Measurements from ENCODE around the gene NMNAT3. TPM values are rescaled to one million over a fixed set of nuclear protein-coding genes. Genes with fewer than 3 reads are reported as not detected.
A peak's percentile ranks its signal among the peaks of the same experiment; 100 is the strongest.

Gene NMNAT3
- total and polyA plus RNA-seq, 4 donors: 8.0 to 12.1 (median 10.0) TPM

DNA sequence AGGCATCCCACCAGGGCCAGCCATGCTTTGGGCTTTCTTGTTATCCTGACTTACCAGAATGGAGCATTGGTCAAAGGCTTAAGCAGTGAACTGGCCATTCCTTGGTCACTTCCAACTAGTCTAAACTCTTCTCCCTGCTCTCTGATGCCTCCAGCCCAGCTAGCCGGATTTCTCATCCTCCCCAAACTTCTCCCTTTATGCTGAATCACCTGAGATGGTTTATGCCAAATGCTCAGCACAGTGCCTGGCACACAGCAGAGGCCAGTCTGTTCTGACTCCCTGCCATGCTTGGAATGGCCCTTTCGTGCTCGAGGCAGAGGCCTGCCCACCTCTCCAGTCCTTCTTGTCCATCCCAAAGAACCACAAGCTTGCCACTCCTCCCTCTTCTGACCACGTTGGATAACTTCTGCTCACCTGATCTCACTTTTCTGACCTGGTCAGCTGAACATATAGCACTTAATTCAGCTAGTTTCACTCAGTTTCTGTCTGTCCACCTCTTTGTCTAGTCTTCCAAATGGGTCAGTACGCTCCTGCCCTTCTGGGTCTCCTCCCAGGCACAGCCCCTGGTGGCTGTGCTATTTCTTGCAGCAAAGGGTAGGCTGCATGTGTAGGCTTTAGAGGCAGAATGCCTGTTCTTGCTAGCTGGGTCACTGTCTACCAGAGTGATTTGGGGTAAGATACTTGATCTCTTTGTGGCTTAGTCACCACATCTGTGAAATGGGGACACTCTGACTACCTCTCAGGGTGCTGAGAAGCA is 136.1 kb downstream of the NMNAT3 start:
- no peaks in the 10 kb centered on the region for H3K9me3 ChIP-seq (ENCODE audit: control insufficient read depth, insufficient read depth, low read length)
- H3K36me3 ChIP-seq (ENCODE audit: control insufficient read depth, insufficient read depth, low read length): no peaks in the 10 kb centered on the region
- peak overlapping the region; percentile 93 for H3K27ac ChIP-seq (ENCODE audit: low read depth, low read length)
- H3K4me1 ChIP-seq (ENCODE audit: control insufficient read depth, insufficient read depth, low read length): peaks cover 42% of the 10 kb centered on the region
- 89% methylated on average over 5 of the region's 5 CpGs for WGBS (ENCODE audit: insufficient coverage)
- H3K4me3 ChIP-seq (ENCODE audit: low read depth, low read length): no peak overlapping the region
- H3K27me3 ChIP-seq (ENCODE audit: control insufficient read depth, insufficient read depth, low read length): no peaks in the 10 kb centered on the region
- no peak for DNase-seq (ENCODE audit: low read depth in 4 of 6, low spot score in 6 of 6)

DNA sequence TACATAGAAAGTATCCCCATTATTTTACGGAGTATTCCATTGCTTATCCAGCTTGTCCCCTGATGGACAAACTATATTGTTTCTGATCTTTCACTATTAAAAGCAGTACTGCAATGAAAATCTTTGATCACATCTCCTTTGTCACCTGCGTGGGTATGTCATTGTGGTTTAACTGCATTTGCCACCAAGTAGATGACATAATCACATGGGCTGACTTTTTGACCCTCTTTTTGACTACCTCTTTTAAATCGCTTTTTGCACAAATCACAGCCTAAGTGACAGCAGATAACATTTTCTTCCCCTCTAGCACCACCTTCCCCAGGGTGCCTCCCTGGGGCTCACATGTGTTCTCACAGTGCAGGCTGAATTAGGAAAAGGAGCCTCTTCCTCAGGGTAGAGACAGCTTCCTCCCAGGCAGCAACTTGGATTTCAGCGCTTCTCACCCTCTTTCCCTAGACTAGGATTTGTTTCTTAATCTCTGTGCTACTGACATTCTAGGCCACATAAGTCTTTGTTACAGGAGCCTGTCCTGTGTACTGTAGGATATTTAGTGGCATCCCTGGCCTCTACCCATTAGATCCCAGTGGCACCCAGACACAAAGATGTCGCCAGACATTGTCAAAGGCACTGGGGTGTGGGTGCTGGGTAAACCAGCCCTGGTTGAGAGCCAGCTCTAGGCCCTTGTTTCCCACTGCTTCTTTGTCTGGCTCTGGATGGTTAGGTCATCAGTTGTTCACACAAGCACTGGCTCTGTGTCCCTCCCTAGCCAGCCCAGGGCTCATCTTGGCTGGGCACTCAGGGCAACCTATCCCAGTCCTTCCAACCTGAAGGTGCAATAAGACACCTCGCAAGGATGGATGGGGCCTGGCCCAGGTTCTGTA is 136.9 kb downstream of the NMNAT3 start:
- Histone ChIP-seq H3K9me3 (ENCODE audit: control insufficient read depth, insufficient read depth, low read length) (no peaks in the 10 kb centered on the region), H3K36me3 (ENCODE audit: control insufficient read depth, insufficient read depth, low read length) (peaks cover 4% of the 10 kb centered on the region), H3K4me1 (ENCODE audit: control insufficient read depth, insufficient read depth, low read length) (peaks cover 51% of the 10 kb centered on the region), H3K27me3 (ENCODE audit: control insufficient read depth, insufficient read depth, low read length) (no peaks in the 10 kb centered on the region), H3K4me3 (ENCODE audit: low read depth, low read length) (peak overlapping the region; percentile 72), H3K27ac (ENCODE audit: low read depth, low read length) (peak overlapping the region; percentile 93)
- DNase-seq (ENCODE audit: low read depth in 4 of 6, low spot score in 6 of 6): peak in 1 of 6 donors; percentile 55
- WGBS (ENCODE audit: insufficient coverage): 72% methylated on average over 5 of the region's 6 CpGs

DNA sequence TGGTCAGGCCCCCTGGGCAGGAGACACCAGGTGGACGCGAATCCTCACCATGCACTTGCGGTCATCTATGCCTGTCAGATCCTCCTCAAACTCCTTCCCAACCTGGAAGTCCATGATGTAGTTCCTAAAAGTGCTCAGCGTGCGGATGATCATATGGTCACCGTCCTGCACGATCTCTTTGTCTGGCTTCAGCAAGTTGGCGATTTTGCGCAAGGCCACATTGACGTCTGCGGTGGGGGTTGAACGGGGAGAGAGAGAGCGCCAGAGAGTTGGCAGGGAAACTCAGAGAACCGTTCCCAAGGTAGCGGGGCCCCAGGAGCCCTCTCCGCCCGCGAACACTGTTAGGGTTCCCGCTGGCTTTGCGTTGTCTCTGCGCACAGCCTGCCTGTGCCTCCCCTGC is 139.0 kb downstream of the NMNAT3 start:
- H3K4me3 ChIP-seq (ENCODE audit: low read depth, low read length): peak overlapping the region; percentile 72
- H3K4me1 ChIP-seq (ENCODE audit: control insufficient read depth, insufficient read depth, low read length): peaks cover 72% of the 10 kb centered on the region
- no peaks in the 10 kb centered on the region for H3K27me3 ChIP-seq (ENCODE audit: control insufficient read depth, insufficient read depth, low read length)
- peak in 2 of 6 donors; percentile 69 to 79 for DNase-seq (ENCODE audit: low read depth in 4 of 6, low spot score in 6 of 6)
- H3K9me3 ChIP-seq (ENCODE audit: control insufficient read depth, insufficient read depth, low read length): no peaks in the 10 kb centered on the region
- H3K36me3 ChIP-seq (ENCODE audit: control insufficient read depth, insufficient read depth, low read length): peaks cover 5% of the 10 kb centered on the region
- H3K27ac ChIP-seq (ENCODE audit: low read depth, low read length): peak overlapping the region; percentile 93
- WGBS (ENCODE audit: insufficient coverage): 15% methylated on average over 21 of the region's 21 CpGs

DNA sequence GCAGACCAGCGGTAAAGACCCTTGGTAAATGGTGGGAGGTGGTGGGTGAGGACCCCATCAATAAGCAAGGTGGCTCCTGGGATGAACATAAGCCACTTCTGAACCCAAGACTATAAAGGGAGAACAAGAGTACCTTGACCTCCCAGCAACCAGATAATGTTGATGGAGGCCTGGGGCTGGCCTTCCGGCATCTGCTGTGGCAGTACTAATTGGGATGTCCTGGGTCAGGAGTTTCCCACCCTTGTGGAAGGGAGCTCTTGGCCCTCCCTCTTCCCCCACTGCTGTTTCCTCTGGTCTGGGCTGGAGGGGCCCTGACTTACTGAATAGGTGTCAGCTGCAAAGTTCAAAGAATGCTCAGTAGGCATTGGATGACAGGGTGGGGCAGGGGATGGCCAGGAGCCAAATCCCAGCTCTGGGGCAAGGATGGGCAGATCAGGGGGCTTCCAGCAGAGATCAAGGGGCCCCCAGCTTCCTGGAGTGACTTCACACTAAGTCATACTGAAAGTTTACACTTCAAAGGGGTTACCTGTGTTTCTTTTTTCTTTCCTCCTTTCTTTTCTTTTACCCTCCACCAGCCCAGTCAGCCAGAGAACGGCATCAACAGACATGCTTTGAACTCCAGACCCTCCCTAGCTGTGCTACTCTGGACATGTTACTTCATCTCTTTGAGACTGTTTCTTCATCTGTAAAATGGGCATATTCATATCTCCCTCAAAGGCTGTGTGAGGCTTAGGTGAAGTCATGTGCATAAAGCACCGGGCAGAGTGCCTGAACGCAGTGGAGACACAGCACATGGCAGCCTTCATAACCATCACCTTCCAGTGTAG is 139.8 kb downstream of the NMNAT3 start:
- Histone ChIP-seq H3K9me3 (ENCODE audit: control insufficient read depth, insufficient read depth, low read length) (no peaks in the 10 kb centered on the region), H3K27ac (ENCODE audit: low read depth, low read length) (peak overlapping the region; percentile 93), H3K4me1 (ENCODE audit: control insufficient read depth, insufficient read depth, low read length) (peaks cover 78% of the 10 kb centered on the region), H3K4me3 (ENCODE audit: low read depth, low read length) (peak overlapping the region; percentile 72), H3K27me3 (ENCODE audit: control insufficient read depth, insufficient read depth, low read length) (no peaks in the 10 kb centered on the region), H3K36me3 (ENCODE audit: control insufficient read depth, insufficient read depth, low read length) (peaks cover 5% of the 10 kb centered on the region)
- DNase-seq (ENCODE audit: low read depth in 4 of 6, low spot score in 6 of 6): peak in 1 of 6 donors; percentile 38
- WGBS (ENCODE audit: insufficient coverage): 82% methylated on average over 2 of the region's 5 CpGs

DNA sequence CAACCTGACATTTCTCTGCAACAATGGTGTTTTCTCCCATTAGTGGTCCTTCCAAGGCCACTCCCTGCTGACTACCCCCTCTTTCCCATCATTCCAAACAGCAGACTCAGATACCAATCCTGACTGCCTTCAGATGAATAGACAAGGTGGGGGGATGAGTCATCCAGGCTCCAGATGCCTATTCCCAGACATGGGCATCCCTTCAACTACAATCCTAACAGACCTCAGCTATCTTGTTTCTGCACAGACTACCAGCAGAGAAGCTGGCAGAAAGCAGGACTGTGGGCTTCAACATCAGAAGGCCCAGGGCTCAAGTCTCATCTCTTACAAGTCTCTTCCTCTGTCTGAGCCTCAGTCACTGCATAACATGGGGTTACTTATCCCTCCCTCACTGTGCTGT is 140.4 kb downstream of the NMNAT3 start:
- H3K9me3 ChIP-seq (ENCODE audit: control insufficient read depth, insufficient read depth, low read length): no peaks in the 10 kb centered on the region
- H3K4me1 ChIP-seq (ENCODE audit: control insufficient read depth, insufficient read depth, low read length): peaks cover 83% of the 10 kb centered on the region
- no peak overlapping the region for H3K4me3 ChIP-seq (ENCODE audit: low read depth, low read length)
- peak in 1 of 6 donors; percentile 39 for DNase-seq (ENCODE audit: low read depth in 4 of 6, low spot score in 6 of 6)
- no peaks in the 10 kb centered on the region for H3K27me3 ChIP-seq (ENCODE audit: control insufficient read depth, insufficient read depth, low read length)
- peak overlapping the region; percentile 93 for H3K27ac ChIP-seq (ENCODE audit: low read depth, low read length)
- H3K36me3 ChIP-seq (ENCODE audit: control insufficient read depth, insufficient read depth, low read length): peaks cover 5% of the 10 kb centered on the region

DNA sequence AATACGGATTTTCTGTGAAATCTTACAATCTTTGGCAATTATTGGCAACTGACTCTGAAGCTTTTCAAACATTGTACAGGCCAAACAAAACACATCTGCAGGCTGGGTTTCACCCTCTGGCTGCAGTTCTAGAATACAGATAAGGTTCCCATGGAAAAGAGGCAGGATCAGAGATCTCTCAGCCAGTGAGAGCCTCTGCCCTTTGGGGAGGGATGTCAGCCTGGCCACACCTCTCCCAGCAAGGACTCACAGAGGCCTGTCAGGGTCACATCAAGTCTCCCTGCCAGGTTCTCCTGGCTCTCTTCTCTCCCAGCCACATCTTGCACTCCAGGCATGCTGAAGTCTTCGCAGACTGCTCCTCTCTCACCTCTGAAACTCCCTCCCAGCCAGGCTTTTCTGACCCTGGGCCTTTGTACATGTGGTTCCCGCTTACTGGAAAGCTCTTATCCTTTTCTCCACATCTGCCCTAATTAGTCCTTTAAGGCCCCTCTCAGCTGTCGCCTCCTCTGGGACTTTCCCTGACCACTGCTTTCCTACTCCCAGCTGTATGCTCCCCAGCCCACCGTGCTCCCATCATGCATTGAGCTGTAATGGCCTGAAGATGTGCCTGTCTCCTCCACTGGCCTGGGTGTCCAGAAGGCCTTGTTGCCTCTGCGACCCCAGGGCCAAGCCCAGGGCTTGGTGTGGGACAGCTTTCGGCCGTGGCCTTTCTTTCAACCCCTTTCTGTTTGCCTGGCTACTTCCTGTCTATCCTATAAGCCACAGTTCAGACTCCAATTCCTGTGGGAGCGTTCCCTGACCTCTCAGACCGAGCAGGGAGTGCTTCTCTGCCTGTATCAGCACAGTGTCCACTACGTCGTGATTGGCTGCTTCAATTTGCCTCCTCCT is 142.5 kb downstream of the NMNAT3 start:
- H3K27ac ChIP-seq (ENCODE audit: low read depth, low read length): peak overlapping the region; percentile 93
- peaks cover 80% of the 10 kb centered on the region for H3K4me1 ChIP-seq (ENCODE audit: control insufficient read depth, insufficient read depth, low read length)
- H3K4me3 ChIP-seq (ENCODE audit: low read depth, low read length): no peak overlapping the region

DNA sequence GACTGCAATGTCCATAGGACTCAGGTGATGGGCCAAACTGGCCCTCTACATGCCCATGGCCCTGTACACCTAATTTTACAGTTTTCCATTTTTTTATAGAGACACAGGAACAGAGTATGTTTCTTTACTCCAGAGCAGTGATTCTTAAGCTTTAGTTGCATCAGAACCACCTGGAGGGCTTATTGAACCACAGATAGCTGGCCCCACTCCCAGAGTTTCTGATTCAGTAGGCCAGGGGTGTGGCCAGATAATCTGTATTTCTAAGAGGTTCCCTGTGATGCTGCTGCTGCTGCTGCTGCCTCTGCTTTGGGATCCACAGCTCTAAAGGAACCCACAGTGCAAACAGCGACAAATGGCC is 143.3 kb downstream of the NMNAT3 start:
- H3K9me3 ChIP-seq (ENCODE audit: control insufficient read depth, insufficient read depth, low read length): no peaks in the 10 kb centered on the region
- WGBS (ENCODE audit: insufficient coverage): 22% methylated on average over 1 of the region's 1 CpG
- no peaks in the 10 kb centered on the region for H3K27me3 ChIP-seq (ENCODE audit: control insufficient read depth, insufficient read depth, low read length)
- peaks cover 72% of the 10 kb centered on the region for H3K4me1 ChIP-seq (ENCODE audit: control insufficient read depth, insufficient read depth, low read length)
- DNase-seq (ENCODE audit: low read depth in 4 of 6, low spot score in 6 of 6): peak in 2 of 6 donors; percentile 76 to 83
- peaks cover 5% of the 10 kb centered on the region for H3K36me3 ChIP-seq (ENCODE audit: control insufficient read depth, insufficient read depth, low read length)
- H3K4me3 ChIP-seq (ENCODE audit: low read depth, low read length): no peak overlapping the region
- H3K27ac ChIP-seq (ENCODE audit: low read depth, low read length): peak overlapping the region; percentile 93

More for the DNA sequence above, 142.5 kb downstream of the NMNAT3 start:
- Histone ChIP-seq H3K27me3 (ENCODE audit: control insufficient read depth, insufficient read depth, low read length) (no peaks in the 10 kb centered on the region), H3K36me3 (ENCODE audit: control insufficient read depth, insufficient read depth, low read length) (peaks cover 5% of the 10 kb centered on the region), H3K9me3 (ENCODE audit: control insufficient read depth, insufficient read depth, low read length) (no peaks in the 10 kb centered on the region)
- WGBS (ENCODE audit: insufficient coverage): 49% methylated on average over 12 of the region's 12 CpGs
- peak in 2 of 6 donors; percentile 56 to 79 for DNase-seq (ENCODE audit: low read depth in 4 of 6, low spot score in 6 of 6)

DNA sequence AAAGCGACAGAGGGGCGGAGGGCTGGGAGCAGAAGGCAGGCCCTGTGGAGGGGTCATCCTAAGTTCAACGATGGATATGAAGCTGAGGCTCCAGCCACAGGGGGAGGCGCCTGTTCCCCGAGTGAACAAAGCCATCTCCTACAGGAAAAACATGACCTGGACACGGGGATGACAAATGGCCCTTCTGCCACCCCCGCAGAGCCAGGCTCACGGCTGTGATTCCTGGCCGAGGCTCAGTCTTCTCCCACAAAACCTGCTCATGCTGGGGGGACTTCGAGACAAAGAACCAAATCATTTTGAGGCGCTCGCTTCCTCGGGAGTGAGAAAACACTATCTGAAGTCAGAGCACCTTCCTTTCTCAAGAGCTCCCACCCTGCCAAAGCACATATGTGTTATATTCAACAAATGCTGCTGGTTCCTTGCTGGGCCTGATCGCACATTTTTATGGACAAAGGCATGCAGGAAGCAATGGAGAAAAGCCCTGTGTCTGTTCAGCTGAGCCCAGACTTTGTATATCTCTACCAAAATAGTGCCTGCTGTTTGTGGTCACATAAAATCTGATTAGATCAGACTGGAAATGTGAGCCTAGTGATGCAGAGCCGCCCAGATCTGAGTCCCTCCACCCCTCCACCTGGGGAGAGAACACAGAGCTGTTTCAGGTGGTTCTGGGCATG is 143.9 kb downstream of the NMNAT3 start:
- peak in 3 of 6 donors; percentile 44 to 86 (median 84) for DNase-seq (ENCODE audit: low read depth in 4 of 6, low spot score in 6 of 6)
- 11% methylated on average over 15 of the region's 15 CpGs for WGBS (ENCODE audit: insufficient coverage)
- Histone ChIP-seq H3K4me3 (ENCODE audit: low read depth, low read length) (no peak overlapping the region), H3K27ac (ENCODE audit: low read depth, low read length) (peak overlapping the region; percentile 93), H3K4me1 (ENCODE audit: control insufficient read depth, insufficient read depth, low read length) (peaks cover 66% of the 10 kb centered on the region), H3K36me3 (ENCODE audit: control insufficient read depth, insufficient read depth, low read length) (peaks cover 5% of the 10 kb centered on the region), H3K9me3 (ENCODE audit: control insufficient read depth, insufficient read depth, low read length) (no peaks in the 10 kb centered on the region), H3K27me3 (ENCODE audit: control insufficient read depth, insufficient read depth, low read length) (no peaks in the 10 kb centered on the region)
